T-helper 22 cell (primary cell): Measurements from ENCODE around the gene IP6K3.

Experiments used
- DNase-seq: peaks from one replicate; pipeline ENCODE4 v3.0.0-alpha.2; 2020; ENCODE audit warnings: low read depth

The IP6K3 gene

DNA sequence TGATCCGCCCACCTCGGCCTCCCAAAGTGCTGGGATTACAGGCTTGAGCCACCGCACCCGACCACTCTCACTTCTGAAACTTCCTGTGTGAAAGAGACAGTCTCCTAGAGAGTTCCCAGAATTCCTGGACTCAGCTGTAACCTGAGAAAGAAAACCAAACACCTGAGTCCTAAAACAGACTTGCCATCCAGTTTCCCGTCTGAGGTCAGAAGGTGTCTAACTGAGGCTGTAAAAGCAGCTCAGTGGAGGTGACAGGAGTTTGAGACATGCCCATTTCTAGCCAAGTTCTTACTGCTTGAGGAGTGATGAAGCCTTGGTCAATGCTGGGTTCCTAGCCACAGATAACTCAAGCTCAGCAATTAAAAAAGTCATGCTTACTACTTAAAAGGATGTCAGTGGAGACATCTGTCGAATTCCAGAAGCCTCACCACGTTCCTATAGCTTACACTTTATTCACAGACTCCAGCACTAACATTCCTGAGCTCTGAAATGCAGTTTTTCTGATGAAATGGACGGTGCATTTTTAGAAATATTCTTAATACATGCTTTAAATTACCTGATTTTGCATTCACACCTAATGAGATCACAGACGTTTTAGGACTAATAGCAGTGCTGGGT, 41.3 kb downstream of the IP6K3 start:
- no peak for DNase-seq

DNA sequence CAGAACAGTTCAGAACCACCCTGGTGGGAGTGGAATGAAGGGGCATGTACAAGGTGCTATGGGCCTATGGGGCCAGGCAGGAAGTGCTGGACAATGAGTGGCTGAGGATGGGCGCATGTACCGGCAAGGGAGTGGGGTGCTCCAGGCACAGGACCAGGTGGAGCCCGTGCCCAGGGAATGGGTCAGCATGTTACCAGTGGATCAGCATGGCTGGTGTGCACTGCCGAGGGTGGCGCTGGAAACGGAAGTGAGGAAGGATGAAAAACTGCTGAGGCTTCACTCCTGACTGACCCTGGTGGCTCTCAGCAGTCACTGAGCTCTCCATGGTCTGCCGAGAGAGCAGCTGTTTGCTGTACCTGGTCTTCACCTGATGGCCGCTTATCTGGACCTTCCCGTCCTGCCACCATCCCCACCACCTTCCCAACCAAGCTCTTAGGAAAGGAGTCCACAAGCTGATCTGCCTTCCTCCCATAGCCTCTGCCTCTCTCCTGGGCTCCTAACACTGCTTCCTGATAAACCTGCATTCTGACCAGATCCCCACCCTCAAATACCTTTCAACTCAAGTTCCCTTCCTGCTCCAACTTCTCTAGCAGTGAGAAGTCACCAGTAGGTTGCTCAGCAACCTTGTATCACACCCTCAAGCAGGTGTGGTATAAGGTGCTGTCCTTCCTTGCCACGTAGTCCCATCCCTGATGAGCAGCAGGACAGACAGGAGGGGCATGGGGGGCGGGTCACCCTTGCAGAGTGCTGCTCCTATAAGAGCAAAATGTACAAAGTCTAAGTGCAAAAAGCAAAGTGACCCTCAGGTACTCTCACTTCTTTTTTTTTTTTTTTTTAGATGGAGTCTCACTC, 42.3 kb downstream of the IP6K3 start:
- DNase-seq: no peak

DNA sequence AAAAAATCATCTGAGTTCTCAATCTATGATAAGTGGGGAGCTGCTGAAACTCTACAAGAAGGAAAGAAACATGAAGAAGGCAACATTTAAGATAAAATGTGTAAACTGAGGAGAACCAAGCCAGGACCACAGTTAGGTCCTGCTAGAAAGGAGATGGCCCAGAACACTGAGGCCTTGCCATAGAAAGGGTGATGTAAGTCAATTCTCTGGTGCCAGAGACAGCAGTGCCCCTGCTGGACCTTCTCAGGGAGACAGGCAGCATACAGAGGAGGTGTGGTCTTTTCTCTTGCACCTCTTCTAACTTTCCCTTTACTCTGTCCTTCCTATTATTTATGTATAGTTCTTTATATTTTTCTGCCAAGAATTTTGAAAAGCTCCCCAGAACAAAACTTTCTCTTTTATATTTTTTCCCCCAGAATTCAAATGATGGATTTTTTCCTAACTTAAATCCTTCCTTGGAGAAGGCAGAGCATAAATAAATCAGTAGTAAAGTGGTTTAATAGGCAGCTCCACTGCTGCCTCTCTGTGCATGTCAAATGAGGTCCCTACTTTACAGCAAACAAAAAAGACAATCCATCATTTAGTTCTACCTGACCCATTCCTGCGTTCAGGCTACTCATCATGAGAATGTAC, 44.2 kb downstream of the IP6K3 start:
- DNase-seq: no peak

DNA sequence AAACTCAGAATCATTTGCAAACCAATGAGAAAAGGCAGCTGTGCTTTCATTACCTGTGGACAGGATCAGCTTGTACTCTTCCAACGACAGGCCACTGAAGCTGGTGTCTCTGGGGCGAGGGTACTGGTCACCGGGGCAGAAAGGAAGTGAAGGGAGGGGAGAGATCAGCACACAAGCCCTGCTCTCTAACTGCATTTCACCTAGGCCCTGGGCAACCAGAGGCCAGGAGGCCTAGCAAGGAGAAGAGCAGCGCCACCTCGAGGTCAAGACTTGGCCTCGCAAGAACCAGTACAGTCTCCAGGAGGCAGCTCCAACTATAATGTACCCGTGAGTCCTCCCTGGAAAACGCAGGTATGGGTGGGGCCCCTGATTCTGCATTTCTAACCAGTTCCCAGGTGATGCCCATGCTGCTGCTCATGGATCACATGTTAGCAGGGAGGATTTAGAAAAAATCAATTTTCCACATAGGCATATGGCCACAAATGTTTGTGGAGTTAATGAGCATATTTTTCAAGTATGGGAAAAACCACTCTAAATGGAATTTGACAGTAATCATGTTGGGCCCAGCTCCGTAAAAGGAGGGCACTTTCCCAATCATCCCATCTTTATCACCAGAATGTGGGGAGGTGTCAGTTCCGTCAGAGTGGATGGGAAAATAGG, 46.2 kb downstream of the IP6K3 start:
- DNase-seq: peak; percentile 46

- no peak for DNase-seq
These were observed 47.0 kb downstream of the IP6K3 start for GRCh38 chr6:33699739-33700138.

- DNase-seq: no peak
These were observed 47.6 kb downstream of the IP6K3 start for GRCh38 chr6:33699131-33699530.

DNA sequence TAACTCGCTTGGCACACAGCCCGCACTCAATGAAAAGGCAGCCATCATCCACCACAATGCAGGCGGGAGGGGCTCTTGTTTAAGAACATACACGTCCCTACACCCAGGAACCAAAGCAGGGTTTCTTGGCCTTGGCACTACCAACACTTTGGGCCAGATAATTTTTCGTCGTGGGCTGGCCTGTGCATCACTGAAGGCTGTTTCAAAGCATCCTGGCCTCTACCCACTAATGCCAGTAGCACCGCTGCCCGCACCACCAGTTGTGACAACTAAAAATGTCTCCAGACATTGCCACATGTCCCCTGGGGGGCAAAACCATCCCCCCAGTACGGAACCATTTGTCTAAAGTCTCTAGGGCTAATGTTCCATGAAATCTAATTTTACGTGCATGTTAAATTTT, 48.2 kb downstream of the IP6K3 start:
- DNase-seq: no peak

GRCh38 chr6:33697845-33698244, 48.9 kb downstream of the IP6K3 start:
- no peak for DNase-seq

DNA sequence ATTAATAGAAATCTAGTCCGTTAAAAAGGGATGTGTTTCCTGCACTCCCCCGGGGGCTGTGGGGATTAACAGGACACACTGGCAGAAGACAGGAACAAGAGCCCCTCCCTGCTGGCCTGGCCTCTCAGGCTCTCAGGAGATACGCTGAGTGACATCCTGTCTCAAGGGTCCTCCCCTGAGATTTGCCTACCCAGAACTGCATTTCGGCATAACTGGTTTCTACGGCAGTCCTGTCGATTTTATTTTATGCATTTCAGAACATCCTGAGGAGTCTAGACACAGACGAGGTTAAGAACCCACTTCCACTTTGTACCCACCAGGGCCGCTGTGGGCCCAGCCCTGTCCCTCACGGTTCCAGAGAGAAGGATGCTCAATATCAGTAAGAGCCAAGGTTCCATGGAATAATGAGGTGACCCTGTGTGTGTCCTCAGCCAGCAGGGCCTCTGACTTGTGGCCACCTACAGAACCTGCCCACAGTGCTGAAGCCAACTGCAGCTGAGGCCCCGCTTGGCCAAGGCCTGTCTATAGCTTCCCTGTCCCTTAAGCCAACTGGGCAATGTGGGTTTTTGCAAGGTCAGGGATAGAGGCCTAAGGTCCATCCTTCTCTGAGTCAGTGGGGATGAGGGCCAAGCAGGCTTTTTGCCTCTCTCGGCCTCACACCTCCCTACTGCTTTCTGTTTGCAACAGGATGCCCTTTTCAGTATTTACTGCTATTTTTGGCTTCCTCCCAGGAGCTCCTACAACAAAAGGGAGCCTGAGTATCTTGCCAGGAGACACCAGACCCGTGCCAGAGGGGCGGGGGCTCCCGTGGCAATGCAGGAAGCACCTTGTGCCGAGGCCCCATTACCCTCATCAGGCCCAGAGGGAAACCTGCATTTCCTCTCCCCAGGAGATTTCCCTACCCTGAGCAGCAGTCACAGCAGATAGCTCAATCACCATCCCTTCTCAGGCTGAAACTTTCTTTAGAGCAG, 49.9 kb downstream of the IP6K3 start:
- DNase-seq: no peak

DNA sequence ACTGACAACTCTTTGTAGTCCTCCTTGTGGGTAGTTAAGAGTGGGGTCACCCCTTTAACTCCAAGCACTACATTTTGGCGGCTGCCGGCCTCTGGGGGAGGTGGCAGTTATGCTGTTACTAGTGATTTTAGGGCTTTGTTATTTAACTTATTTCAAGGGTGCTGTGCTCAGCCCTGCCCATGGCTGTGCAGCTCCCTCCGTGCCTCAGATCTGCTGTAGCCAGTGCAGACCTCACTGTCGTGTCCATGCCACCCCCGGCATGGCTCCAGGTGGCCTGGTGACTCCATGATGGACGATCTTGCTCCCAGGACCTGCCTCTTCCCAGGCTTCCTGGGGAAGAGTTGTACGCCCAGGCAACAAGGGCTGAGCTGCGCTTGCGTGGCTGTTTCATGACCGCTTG, 50.6 kb downstream of the IP6K3 start:
- DNase-seq: no peak

DNA sequence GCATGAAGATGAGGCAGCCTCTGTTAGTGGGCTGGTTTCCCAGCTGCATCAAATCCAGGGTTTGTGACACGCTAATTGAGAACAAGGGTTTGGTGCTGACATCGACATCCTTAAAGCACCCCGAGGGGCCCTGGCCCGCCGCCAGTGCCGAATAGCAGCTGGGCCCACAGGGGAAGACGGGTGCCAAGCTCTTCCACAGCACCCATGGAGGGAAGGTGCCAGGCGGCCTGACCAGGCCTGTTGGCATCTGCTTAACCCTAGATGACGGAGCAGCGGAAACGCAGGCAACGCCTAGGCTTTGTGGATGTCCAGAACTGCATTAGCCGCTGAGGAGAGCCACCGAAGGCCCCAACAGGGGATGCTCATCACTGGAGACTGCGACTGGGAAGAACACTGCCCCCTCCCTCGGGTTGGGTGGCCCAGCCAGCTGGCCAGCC, 51.2 kb downstream of the IP6K3 start:
- no peak for DNase-seq

- DNase-seq: no peak
These were observed 51.7 kb downstream of the IP6K3 start for GRCh38 chr6:33694977-33695376.

DNA sequence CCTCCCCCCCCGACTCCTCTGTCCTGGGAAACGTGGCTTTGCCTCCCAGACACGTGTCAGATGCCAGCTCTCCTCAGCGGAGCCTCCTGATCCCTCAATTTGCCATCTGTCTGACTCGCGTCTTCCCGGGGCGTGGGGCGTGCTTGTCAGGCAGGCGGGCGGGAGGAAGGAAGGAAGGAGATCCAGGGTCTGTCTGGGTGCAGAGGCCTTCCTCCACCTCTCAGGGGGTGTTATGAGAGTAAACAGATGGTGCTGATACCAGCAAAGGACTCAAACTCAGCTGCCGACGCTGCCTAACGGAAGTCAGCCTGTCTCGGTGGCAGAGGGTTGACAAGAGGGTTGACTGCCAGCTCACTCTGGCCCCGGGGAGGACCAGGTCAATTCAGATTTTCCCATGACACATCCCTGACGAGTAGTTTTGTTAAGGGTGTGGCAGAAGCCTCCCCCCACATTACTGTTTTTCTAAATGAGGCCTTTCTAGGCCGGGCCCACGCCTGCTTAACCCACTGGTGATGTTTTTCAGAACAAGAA, 52.2 kb downstream of the IP6K3 start:
- DNase-seq: peak; percentile 65

GRCh38 chr6:33693186-33694105, 53.3 kb downstream of the IP6K3 start:
- no peak for DNase-seq

- DNase-seq: peak; percentile 66
These were observed 53.9 kb downstream of the IP6K3 start for GRCh38 chr6:33692760-33693158.

- DNase-seq: no peak
These were observed 54.5 kb downstream of the IP6K3 start for GRCh38 chr6:33692078-33692759.

- no peak for DNase-seq
These were observed 55.1 kb downstream of the IP6K3 start for GRCh38 chr6:33691456-33692077.

DNA sequence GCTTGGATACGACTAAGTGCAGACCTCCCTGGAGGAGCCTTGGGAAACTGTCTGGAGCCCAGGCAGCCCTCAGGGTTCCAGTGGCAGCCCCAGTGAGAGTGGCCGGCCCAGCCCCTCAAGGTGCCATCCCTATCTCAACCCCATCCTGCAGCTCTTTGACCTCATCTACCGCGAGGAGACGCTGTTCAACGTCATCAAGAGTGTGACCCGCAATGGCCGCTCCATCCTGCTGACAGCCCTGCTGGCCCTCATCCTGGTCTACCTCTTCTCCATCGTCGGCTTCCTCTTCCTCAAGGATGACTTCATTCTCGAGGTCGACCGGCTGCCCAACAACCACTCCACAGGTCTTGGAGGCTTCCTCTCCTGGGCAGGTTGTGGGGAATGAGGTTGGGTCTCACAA, 55.9 kb downstream of the IP6K3 start:
- DNase-seq: no peak

GRCh38 chr6:33689879-33690278, 56.8 kb downstream of the IP6K3 start:
- DNase-seq: no peak
